Prostate gland (tissue), 2 donors: Measurements from ENCODE around the gene ARL16.

Source experiments
- CTCF ChIP-seq, 4 experiments: fragments of 200-600 bp in 2 of 4; fragments of 450-650 bp in 2 of 4; sonication (generic) in 2 of 4; IDR thresholded peaks; 1 replicate in 3 of 4; 2 replicates in 1 of 4; pipeline ENCODE4 v1.5.1; 2016 to 2019; ENCODE audit warnings: antibody characterized with exemption in 4 of 4, mild to moderate bottlenecking in 2 of 4, moderate library complexity in 2 of 4
- POLR2A ChIP-seq: fragments of 450-650 bp; IDR thresholded peaks from one replicate; pipeline ENCODE4 v1.6.1; 2016; ENCODE audit warnings: antibody characterized with exemption, mild to moderate bottlenecking

GRCh38 chr17:81690549-81690948 is 7.0 kb upstream of the ARL16 start:
- TF ChIP-seq POLR2A (no peak), CTCF (IDR thresholded peaks at IDR 0.05) (no peak)
